Lower leg skin (tissue), 3 donors: Measurements from ENCODE around the gene LRP1B.

Experiments used
- POLR2A ChIP-seq, 2 donors: fragments of 450-650 bp; IDR thresholded peaks; one replicate each; pipeline ENCODE4 v1.6.1; 2016 to 2017; ENCODE audit warnings: antibody characterized with exemption in 2 of 2, mild to moderate bottlenecking in 1 of 2, moderate library complexity in 1 of 2
- TF ChIP-seq, protein P1 (sequence below), 3 donors: fragments of 450-650 bp; IDR thresholded peaks; one replicate each; pipeline ENCODE4 v1.5.1; 2016; ENCODE audit warnings: antibody characterized with exemption in 3 of 3, mild to moderate bottlenecking in 3 of 3, moderate library complexity in 2 of 3

DNA sequence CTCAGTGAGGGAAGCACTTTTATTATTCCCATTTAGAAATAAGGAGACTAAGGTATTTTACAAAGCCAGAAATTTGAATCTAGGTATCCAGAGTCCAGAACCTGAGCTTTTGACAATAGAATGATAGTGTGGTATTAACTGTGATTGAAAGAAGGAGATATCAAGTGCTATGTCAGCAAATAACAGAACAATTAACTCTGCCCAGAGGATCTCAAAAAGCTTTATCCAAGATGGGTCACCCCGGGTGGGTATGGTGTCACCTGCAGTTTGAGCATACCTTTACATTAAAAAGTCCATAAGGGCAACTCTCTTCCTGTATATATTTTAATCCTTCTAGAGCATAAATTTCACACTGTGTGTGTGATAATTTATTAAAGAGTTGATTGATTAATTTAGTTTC is 105.4 kb downstream of the LRP1B start:
- TF ChIP-seq, protein P1, sequence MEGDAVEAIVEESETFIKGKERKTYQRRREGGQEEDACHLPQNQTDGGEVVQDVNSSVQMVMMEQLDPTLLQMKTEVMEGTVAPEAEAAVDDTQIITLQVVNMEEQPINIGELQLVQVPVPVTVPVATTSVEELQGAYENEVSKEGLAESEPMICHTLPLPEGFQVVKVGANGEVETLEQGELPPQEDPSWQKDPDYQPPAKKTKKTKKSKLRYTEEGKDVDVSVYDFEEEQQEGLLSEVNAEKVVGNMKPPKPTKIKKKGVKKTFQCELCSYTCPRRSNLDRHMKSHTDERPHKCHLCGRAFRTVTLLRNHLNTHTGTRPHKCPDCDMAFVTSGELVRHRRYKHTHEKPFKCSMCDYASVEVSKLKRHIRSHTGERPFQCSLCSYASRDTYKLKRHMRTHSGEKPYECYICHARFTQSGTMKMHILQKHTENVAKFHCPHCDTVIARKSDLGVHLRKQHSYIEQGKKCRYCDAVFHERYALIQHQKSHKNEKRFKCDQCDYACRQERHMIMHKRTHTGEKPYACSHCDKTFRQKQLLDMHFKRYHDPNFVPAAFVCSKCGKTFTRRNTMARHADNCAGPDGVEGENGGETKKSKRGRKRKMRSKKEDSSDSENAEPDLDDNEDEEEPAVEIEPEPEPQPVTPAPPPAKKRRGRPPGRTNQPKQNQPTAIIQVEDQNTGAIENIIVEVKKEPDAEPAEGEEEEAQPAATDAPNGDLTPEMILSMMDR (IDR thresholded peaks at IDR 0.05) = no peak
- TF ChIP-seq POLR2A (IDR thresholded peaks at IDR 0.05) = no peak
